Fibroblast of lung (primary cell): Measurements from ENCODE around the gene TMX4.

ENCODE experiments used
- EZH2 ChIP-seq: IDR thresholded peaks from 2 replicates; pipeline ENCODE4 v1.5.1; 2012; ENCODE audit warnings: low read length, control low read depth, mild to moderate bottlenecking; ENCODE audit errors: missing control alignments
- TF ChIP-seq, protein P1 (sequence below), 2 donors: IDR thresholded peaks in 1 of 2; conservative IDR thresholded peaks in 1 of 2; 1 replicate in 1 of 2; 2 replicates in 1 of 2; pipeline ENCODE4 v1.5.1; 2011 to 2012; ENCODE audit warnings: low read length in 2 of 2, control low read depth in 1 of 2, inconsistent platforms in 1 of 2, low read depth in 1 of 2, mild to moderate bottlenecking in 1 of 2

DNA sequence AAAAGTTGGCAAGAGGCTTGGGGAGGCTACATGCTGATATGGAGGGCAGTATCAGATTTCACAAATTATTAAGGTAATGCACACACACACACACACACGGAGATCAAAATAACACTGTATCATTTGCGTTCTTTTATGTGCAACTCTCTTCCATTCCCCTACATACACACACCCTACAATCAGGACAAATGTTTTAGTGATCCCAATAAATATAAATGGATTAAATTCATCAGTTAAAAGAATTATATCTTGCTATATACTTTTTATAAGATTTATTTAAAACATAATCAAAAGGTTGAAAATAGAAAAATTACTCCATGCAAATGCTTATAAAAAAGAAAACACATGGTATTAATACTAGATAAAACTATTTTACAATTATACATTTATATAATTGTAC is 25.9 kb downstream of the TMX4 start:
- TF ChIP-seq, protein P1, sequence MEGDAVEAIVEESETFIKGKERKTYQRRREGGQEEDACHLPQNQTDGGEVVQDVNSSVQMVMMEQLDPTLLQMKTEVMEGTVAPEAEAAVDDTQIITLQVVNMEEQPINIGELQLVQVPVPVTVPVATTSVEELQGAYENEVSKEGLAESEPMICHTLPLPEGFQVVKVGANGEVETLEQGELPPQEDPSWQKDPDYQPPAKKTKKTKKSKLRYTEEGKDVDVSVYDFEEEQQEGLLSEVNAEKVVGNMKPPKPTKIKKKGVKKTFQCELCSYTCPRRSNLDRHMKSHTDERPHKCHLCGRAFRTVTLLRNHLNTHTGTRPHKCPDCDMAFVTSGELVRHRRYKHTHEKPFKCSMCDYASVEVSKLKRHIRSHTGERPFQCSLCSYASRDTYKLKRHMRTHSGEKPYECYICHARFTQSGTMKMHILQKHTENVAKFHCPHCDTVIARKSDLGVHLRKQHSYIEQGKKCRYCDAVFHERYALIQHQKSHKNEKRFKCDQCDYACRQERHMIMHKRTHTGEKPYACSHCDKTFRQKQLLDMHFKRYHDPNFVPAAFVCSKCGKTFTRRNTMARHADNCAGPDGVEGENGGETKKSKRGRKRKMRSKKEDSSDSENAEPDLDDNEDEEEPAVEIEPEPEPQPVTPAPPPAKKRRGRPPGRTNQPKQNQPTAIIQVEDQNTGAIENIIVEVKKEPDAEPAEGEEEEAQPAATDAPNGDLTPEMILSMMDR (conservative IDR thresholded peaks at IDR 0.05 in 1 of 2, IDR thresholded peaks at IDR 0.05 in 1 of 2; ENCODE audit: low read depth in 1 of 2, low read length in 2 of 2) = no peak
- no peak for TF ChIP-seq EZH2
